NCI-H2171 (cell line): ENCODE results near the gene ASIC2.
A peak's percentile ranks its signal among the peaks of the same experiment; 100 is the strongest.

Experiments
- DNase-seq: peaks from one replicate; lab custom pipeline; 2025; lab: John Stamatoyannopoulos, UW

Gene ASIC2

GRCh38 chr17:33057564-33057963 is 235.5 kb downstream of the ASIC2 start:
- DNase-seq = no peak

- no peak for DNase-seq
Measured at GRCh38 chr17:33056399-33057146, 236.5 kb downstream of the ASIC2 start.

GRCh38 chr17:33055746-33056145 is 237.3 kb downstream of the ASIC2 start:
- DNase-seq = no peak

- no peak for DNase-seq
Measured at GRCh38 chr17:33055171-33055611, 237.9 kb downstream of the ASIC2 start.

- no peak for DNase-seq
Measured at GRCh38 chr17:33054412-33054811, 238.7 kb downstream of the ASIC2 start.

- no peak for DNase-seq
Measured at GRCh38 chr17:33053676-33054075, 239.4 kb downstream of the ASIC2 start.

- DNase-seq = no peak
Measured at GRCh38 chr17:33052856-33053255, 240.2 kb downstream of the ASIC2 start.

DNA sequence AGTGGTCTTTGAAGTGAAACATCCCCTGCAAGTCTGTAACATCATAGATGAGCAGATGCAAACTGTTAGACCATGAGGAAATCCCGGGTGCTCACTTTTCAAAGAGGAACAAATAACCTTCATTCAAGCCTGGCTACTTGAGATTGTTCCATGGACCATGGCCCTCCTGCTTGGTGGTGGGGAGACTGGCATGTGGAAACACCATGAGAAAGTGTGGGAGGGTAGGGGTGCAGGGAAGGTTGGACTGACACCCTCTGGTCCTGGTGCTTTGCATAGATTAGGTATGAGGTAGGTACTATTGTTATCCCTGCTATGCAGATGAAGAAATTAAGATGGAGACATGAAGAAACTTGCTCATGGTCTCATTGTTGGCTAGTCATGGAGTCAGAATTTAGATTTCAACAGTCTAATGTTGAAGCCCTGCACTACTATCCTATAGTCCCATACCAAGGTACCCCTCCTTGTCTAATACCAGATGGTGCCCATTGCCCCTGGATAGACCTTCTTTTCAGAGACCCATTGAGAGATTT is 242.4 kb downstream of the ASIC2 start:
- DNase-seq = no peak

- peak; percentile 11 for DNase-seq
Measured at GRCh38 chr17:33049781-33050414, 243.2 kb downstream of the ASIC2 start.

GRCh38 chr17:33046361-33047255 is 246.5 kb downstream of the ASIC2 start:
- DNase-seq = no peak

GRCh38 chr17:33045216-33045615 is 247.9 kb downstream of the ASIC2 start:
- no peak for DNase-seq

GRCh38 chr17:33044771-33045170 is 248.3 kb downstream of the ASIC2 start:
- DNase-seq = no peak

GRCh38 chr17:33040461-33040860 is 252.6 kb downstream of the ASIC2 start:
- DNase-seq = no peak

DNA sequence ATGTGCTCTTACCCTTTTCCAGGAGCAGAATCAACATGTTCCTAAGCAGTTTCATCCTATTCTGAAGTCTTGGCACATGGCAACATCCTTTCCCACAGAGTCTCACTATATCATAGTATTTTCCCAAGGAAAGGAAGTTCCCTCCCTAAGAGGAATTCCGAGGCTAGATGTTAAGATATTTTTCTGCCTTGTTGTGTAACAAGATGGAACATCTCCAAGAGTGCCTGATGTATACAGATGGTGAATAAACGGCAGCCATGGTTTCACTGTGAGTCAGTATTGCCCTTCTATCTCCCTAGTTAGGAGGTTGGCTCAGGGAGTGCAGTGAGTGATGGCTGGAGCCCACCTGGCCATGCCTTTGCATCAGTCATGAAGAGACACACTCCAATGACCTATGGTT is 253.2 kb downstream of the ASIC2 start:
- no peak for DNase-seq

DNA sequence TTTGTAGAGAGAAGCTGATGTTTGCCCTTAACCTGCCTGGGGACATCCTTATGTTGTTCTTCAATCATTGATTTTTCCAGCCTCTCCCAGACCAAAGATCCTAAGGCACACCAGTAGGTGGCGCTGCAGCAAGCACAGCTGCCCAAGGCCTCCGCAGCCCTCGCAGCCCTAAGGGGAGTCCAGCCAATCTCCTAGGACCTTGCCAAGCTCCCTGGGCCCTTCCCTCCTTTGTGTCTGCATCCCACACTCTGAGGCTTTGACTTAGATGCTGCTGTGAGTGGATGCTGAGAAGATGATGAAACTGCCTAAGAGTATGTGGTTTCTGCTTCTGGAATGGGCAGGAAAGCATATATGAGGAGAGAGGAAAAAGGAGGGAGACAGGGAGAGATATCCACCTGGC is 254.4 kb downstream of the ASIC2 start:
- DNase-seq = no peak

DNA sequence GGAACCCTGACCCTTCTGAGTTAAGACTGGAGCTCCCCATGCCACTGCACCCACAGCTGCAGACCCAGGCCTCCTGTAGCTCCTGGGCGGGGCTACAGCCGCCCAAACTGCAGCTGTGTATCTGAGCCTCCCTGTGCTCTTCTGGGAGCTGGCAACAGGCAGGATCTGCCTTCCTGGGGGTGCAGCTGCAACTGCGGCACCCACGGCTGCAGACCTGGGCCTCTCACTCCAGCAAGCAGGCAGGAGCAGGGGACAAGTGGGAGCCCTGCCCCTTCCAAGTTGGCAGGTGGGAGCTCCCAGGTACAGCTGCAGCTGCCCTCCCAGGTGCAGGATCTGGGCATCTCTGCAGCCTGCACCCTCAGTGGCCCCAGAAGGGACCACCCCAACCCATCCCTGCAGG is 259.9 kb downstream of the ASIC2 start:
- no peak for DNase-seq

DNA sequence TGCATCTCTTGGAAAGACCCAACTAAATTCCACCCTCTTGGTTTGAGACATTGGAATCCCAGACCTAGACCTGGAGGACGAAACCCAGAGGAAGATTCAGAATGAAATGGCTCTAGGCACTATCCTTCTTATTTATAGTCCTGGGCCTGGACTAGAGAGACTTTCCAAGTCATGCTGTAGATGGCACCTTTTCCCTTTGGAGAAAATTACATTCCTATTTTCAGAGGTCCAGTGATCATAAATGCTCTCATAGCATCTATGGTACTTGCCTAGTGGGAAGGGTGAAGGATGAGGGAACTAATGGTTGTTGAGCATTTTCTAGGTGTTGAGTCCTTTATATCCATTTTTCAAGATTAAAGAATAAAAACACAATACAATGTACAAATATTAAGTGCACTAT is 264.3 kb downstream of the ASIC2 start:
- DNase-seq = no peak

- no peak for DNase-seq
Measured at GRCh38 chr17:33028061-33028460, 265.0 kb downstream of the ASIC2 start.

DNA sequence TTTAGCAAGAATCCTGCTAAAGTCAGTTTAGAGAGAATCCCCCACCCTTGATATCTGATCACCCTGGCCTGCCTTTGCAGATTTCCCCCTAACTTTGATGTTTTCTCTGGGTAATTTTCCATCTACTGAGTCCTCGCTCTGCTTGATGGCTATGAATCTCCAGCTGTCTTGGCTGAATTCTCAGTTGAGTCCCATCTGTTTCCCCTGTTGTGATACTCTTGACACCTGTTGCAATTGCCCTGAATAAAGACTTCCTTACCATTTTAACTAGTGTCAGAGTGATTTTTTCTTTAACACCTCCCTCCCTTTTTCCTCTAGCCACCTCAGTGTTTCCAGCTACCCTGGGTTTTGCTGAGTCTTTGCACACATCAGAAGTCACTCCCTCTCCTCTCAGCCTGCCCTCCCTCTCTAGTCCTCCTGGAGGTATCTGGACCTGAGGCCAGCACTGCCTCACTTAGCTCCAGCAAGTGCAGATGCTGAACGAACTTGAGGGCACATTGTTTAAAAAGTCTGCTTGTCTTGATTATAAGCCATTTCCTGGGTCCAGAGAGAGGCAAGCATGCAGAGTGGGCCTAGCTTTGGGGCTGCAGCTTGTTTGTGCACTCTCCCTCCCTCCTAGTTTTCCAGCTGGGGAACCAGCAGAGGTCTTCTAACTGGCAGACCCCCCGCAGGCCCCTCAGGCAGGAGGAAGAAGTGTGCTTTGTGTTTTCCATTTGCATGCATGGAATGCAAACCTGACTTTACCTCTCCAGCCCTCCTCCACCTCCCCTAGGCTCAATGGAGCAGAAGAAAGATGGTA is 268.2 kb downstream of the ASIC2 start:
- DNase-seq = no peak

GRCh38 chr17:33023790-33024189 is 269.3 kb downstream of the ASIC2 start:
- no peak for DNase-seq

GRCh38 chr17:33021731-33022408 is 271.2 kb downstream of the ASIC2 start:
- DNase-seq = peak; percentile 81
